ENCODE measurements around the gene CFP.
"Not testable (repeated sequence)": the region's sequence is repeated elsewhere in the genome, so short reads cannot be mapped to it uniquely, and the experiment has no call there.

Gene CFP

GRCh38 chrX:47629419-47630200, at the start of gene CFP:
Gene CFP, minus strand, starts transcription at chrX:47629930. Its CDS starts 86 bp downstream, at chrX:47629844.
- Mint-ChIP-seq H3K9me3 (no peaks in the 10 kb centered on the region), H3K4me1 (ENCODE audit: low read depth) (peaks cover 18% of the 10 kb centered on the region), H3K27me3 (ENCODE audit: low read depth) (no peaks in the 10 kb centered on the region), H3K36me3 (ENCODE audit: low read depth) (peaks cover 6% of the 10 kb centered on the region), H3K4me3 (peak within 1 kb of the TSS; percentile 84), H3K27ac (peak within 1 kb of the TSS; percentile 85)

DNA sequence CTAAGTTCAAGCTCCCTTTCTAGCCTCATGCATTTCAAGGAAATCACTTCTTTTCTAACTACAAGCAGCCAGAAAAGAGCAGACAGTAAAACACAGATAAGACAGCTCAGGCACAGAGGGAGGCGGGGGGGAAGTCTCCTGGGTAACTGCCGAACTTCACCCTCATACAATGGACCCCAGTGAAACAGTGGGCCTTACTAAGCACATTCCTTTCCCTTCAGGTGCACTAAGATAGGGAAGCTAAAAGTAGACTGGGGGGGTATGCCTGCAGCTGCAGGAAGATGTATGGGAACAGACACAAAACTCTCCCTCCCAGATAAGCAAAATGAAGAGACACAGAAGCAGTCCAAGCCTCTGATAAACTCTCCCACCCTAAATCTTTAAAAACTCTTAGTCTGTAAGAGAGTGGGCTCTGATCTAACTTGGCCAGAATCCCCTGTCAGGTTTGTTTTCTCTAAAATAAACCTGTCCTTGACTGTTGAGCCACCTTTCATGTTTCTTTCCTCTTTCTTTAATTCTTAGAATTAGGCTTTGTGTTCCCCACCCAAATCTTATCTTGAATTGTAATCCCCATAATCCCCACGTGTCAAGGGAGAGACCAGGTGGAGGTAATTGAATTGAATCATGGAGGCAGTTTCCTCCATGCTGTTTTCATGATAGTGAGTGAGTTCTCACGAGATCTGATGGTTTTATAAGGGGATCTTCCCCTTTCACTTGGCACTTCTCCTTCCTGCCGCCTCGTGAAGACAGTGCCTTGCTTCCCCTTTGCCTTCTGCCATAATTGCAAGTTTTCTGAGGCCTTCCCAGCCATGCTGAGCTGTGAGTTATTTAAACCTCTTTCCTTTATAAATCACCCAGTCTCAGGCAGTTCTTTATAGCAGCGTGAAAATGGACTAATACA, 46.5 kb upstream of the CFP start:
- not testable (repeated sequence) for H3K4me3 Mint-ChIP-seq; H3K4me1 Mint-ChIP-seq (ENCODE audit: low read depth)
- peaks cover 16% of the 10 kb centered on the region for H3K27me3 Mint-ChIP-seq (ENCODE audit: low read depth)

GRCh38 chrX:47674776-47675175, 45.0 kb upstream of the CFP start:
- Mint-ChIP-seq H3K27ac (no peak overlapping the region), H3K4me3 (no peak overlapping the region), H3K27me3 (ENCODE audit: low read depth) (peaks cover 10% of the 10 kb centered on the region), H3K36me3 (ENCODE audit: low read depth) (peaks cover 1% of the 10 kb centered on the region), H3K9me3 (no peaks in the 10 kb centered on the region), H3K4me1 (ENCODE audit: low read depth) (no peaks in the 10 kb centered on the region)

More for the DNA sequence above, 46.5 kb upstream of the CFP start:
- H3K27ac Mint-ChIP-seq; H3K9me3 Mint-ChIP-seq; H3K36me3 Mint-ChIP-seq (ENCODE audit: low read depth): not testable (repeated sequence)

DNA sequence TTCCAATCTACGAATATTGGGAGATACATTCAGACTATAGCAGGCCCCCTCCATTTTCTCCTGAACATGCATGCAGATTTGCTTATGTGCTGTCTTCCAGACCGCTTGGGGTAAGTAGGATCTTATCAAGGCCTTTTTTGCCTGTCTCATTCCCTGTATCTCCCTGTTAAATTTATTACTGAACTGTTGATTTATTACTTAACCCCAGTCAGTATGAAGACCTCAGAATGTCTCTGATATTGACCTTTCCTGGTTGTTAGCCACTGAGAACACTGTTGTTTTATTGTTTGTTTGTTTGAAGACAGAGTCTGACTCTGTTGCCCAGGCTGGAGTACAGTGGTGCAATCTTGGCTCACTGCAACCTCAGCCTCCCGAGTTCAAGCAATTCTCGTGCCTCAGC, 36.1 kb upstream of the CFP start:
- not testable (repeated sequence) for H3K36me3 Mint-ChIP-seq (ENCODE audit: low read depth); H3K27me3 Mint-ChIP-seq (ENCODE audit: low read depth); H3K9me3 Mint-ChIP-seq; H3K4me1 Mint-ChIP-seq (ENCODE audit: low read depth); H3K4me3 Mint-ChIP-seq; H3K27ac Mint-ChIP-seq

DNA sequence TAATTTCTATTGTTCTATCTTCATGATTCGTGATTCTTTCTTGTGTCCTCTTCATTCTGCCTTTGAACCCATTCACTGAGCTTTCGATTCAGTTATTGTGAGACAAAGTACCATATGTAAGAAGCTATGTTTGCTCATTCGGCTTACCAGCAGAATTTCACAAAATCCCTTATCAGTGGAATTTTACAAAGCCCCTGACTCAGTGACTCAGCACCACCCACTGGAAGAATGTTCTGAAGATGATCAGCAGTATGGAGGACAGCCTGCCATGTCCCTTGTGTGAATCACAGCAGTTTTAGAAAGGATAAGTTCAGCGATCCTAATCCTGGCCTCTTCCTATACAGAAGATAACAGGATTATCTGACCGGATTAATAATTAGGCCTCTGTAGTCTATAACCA, 35.0 kb upstream of the CFP start:
- H3K27ac Mint-ChIP-seq = no peak overlapping the region
- no peak overlapping the region for H3K4me3 Mint-ChIP-seq
- H3K36me3 Mint-ChIP-seq (ENCODE audit: low read depth) = no peaks in the 10 kb centered on the region
- H3K9me3 Mint-ChIP-seq = no peaks in the 10 kb centered on the region
- no peaks in the 10 kb centered on the region for H3K27me3 Mint-ChIP-seq (ENCODE audit: low read depth)
- peaks cover 9% of the 10 kb centered on the region for H3K4me1 Mint-ChIP-seq (ENCODE audit: low read depth)

DNA sequence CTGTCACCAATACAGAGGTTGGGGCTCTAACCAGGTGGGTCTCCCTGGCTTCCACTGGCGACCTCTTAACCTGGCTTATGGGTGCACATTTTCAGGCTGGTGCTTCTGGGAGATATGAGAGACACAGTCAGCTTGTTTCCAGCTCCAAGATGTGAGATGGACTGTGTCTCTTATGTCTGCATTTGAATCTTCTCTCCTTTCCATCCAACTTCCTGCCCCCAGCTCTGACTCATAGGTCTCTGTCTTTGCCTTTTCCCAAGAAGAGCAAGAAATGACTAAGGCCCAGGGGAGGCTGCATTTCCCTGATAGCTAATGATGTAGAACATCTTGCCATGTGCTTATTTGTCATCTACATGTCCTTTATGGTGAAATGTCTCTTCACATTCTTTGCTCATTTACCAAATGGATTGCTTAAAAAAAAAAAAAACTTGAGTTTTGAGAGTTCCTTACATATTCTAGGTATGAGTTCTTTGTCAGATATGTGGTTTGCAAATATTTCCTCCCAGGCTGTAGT, 32.5 kb upstream of the CFP start:
- Mint-ChIP-seq H3K27ac (peak overlapping the region; percentile 81), H3K9me3 (no peaks in the 10 kb centered on the region), H3K27me3 (ENCODE audit: low read depth) (no peaks in the 10 kb centered on the region), H3K4me3 (no peak overlapping the region), H3K36me3 (ENCODE audit: low read depth) (peaks cover 4% of the 10 kb centered on the region), H3K4me1 (ENCODE audit: low read depth) (peaks cover 18% of the 10 kb centered on the region)

DNA sequence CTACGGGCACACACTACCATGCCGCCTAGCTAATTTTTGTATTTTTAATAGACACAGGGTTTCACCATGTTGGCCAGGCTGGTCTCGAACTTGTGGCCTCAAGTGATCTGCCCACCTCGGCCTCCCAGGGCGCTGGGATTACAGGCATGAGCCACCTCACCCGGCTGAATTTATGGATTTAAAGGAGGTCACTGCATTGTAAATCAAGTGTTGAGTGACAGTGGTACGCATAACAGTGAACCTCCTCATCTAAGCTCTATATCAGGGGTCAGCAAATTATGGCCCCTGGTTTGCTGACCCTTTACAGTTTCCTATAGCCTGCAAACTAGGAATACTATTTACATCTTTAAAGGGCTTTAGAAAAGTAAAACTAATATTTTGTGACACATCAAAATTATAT, 31.8 kb upstream of the CFP start:
- H3K27ac Mint-ChIP-seq = no peak overlapping the region

GRCh38 chrX:47659421-47659726, 29.6 kb upstream of the CFP start:
- Mint-ChIP-seq H3K4me1 (ENCODE audit: low read depth) (peaks cover 25% of the 10 kb centered on the region), H3K9me3 (no peaks in the 10 kb centered on the region), H3K4me3 (peak overlapping the region; percentile 89), H3K27ac (peak overlapping the region; percentile 94), H3K27me3 (ENCODE audit: low read depth) (no peaks in the 10 kb centered on the region), H3K36me3 (ENCODE audit: low read depth) (peaks cover 22% of the 10 kb centered on the region)

More for the DNA sequence above, 31.8 kb upstream of the CFP start:
- peaks cover 7% of the 10 kb centered on the region for H3K36me3 Mint-ChIP-seq (ENCODE audit: low read depth)
- H3K4me3 Mint-ChIP-seq = no peak overlapping the region
- no peaks in the 10 kb centered on the region for H3K9me3 Mint-ChIP-seq
- H3K27me3 Mint-ChIP-seq (ENCODE audit: low read depth) = no peaks in the 10 kb centered on the region
- peaks cover 18% of the 10 kb centered on the region for H3K4me1 Mint-ChIP-seq (ENCODE audit: low read depth)

DNA sequence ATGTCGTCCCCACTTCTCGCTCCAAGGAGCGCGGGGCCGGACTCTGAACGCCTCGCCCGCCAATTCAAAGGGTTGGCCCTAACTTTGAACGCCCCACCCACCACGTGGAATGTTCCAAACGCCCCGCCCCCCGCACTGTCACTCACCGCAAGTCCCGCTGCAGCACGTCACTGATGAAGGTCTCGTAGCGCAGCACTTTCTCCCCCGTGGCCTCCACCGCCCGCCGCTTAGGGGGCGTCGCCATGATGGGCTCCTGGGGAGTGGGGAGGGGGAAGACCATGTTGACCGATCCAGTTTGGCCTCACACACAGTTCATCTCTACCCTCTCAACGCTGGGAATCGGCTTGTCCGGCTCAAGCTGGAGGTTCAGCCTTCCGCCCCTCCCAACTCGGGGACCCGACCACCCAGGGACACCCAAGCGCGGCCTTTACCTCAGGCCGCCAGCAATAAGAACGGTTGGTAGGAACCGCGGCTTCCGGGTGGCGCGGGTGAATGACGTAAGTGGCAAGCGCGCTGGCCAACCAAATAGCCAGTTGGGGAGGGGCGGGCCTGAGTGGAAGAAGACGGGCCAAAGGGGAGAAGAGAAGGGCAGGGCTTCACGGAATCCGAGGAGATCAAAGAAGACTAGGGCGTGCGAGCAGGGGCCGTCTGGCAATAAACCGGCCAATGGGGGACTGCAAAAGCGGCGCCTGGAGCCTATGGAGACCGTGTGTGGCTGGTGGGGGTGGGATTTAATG, 29.1 kb upstream of the CFP start, which contains the start of gene UXT:
UXT (minus strand) TSS at position 497 of the 737 bp plus-strand sequence; CDS start at position 244, 253 bp downstream.
- Mint-ChIP-seq H3K27ac (peak within 1 kb of the TSS; percentile 94), H3K36me3 (ENCODE audit: low read depth) (peaks cover 22% of the 10 kb centered on the region)

DNA sequence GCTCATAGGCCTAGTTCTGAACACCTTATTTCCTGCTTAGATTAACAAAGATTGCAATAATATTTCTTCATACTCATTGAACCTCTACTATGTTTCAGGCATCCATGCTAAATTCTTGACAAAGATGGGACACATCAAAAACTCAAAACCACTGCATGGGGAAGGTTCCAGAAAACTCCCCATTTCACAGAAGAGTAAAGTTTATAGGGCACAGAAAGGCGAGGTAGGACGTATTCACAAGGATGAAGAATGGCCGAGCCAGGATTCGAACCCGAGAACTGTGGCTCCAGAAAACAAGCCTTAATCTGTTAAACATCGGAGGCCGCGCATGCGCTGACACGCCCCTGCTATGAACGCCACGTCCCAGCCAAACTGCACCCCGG, 28.6 kb upstream of the CFP start:
- Mint-ChIP-seq H3K36me3 (ENCODE audit: low read depth) (peaks cover 28% of the 10 kb centered on the region), H3K4me3 (peak overlapping the region; percentile 89), H3K27ac (peak overlapping the region; percentile 94), H3K4me1 (ENCODE audit: low read depth) (peaks cover 29% of the 10 kb centered on the region), H3K9me3 (no peaks in the 10 kb centered on the region), H3K27me3 (ENCODE audit: low read depth) (no peaks in the 10 kb centered on the region)

More for the DNA sequence above, 29.1 kb upstream of the CFP start, which contains the start of gene UXT:
- Mint-ChIP-seq H3K4me3 (peak within 1 kb of the TSS; percentile 89), H3K9me3 (no peaks in the 10 kb centered on the region), H3K27me3 (ENCODE audit: low read depth) (no peaks in the 10 kb centered on the region), H3K4me1 (ENCODE audit: low read depth) (peaks cover 25% of the 10 kb centered on the region)

- Mint-ChIP-seq H3K9me3 (no peaks in the 10 kb centered on the region), H3K4me1 (ENCODE audit: low read depth) (peaks cover 43% of the 10 kb centered on the region), H3K36me3 (ENCODE audit: low read depth) (peaks cover 49% of the 10 kb centered on the region), H3K27me3 (ENCODE audit: low read depth) (no peaks in the 10 kb centered on the region), H3K27ac (peak overlapping the region; percentile 96), H3K4me3 (peak overlapping the region; percentile 93)
Measured at GRCh38 chrX:47651043-47651905, 21.5 kb upstream of the CFP start.

- Mint-ChIP-seq H3K36me3 (ENCODE audit: low read depth) (peaks cover 40% of the 10 kb centered on the region), H3K4me3 (peak within 1 kb of the TSS; percentile 93), H3K27ac (peak within 1 kb of the TSS; percentile 96), H3K4me1 (ENCODE audit: low read depth) (peaks cover 41% of the 10 kb centered on the region), H3K27me3 (ENCODE audit: low read depth) (no peaks in the 10 kb centered on the region), H3K9me3 (no peaks in the 10 kb centered on the region)
Measured at GRCh38 chrX:47650164-47651042, 20.7 kb upstream of the CFP start, which contains the start of gene ELK1. Gene ELK1, minus strand, starts transcription at chrX:47650563. Its CDS starts 9,122 bp downstream, at chrX:47641441.

DNA sequence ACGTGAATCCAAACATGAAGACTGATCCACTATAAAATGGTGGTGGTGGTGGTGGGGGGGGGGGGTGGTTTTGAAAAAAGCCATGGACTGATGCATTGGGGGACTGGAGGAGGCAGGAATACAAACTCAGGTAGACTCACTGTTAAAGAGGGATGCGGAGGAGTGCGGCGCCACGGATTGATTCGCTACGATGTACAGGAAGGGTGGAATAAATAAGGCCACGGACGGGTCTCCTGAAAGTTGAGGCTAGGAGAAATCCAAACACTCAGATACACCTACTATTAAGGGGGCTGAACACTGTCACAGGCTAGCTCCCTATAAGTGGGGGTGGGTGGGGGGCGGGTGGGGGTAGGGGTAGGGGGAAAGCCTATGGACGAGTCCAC, 20.0 kb upstream of the CFP start:
- Mint-ChIP-seq H3K27ac (peak overlapping the region; percentile 93), H3K4me3 (peak overlapping the region; percentile 93), H3K4me1 (ENCODE audit: low read depth) (peaks cover 45% of the 10 kb centered on the region), H3K9me3 (no peaks in the 10 kb centered on the region), H3K27me3 (ENCODE audit: low read depth) (no peaks in the 10 kb centered on the region), H3K36me3 (ENCODE audit: low read depth) (peaks cover 40% of the 10 kb centered on the region)
